Upper lobe of left lung (tissue), 4 donors: Measurements from ENCODE around the gene IDS.

ENCODE experiments used
- EP300 ChIP-seq, 4 donors: sonication (generic); formaldehyde crosslinking; IDR thresholded peaks; one replicate each; pipeline ENCODE4 v1.5.1; 2017; ENCODE audit warnings: antibody characterized with exemption in 4 of 4, control low read depth in 2 of 4
- POLR2AphosphoS5 ChIP-seq, 2 donors: sonication (generic); formaldehyde crosslinking; IDR thresholded peaks; one replicate each; pipeline ENCODE4 v1.5.1; 2017; ENCODE audit warnings: antibody characterized with exemption in 2 of 2
- TF ChIP-seq, protein P1 (sequence below), 6 experiments: fragments of 450-650 bp in 4 of 6; fragments of 200-600 bp in 2 of 6; sonication (generic) in 2 of 6; IDR thresholded peaks; one replicate each; pipeline ENCODE4 v1.5.1; 2016 to 2019; ENCODE audit warnings: antibody characterized with exemption in 6 of 6

DNA sequence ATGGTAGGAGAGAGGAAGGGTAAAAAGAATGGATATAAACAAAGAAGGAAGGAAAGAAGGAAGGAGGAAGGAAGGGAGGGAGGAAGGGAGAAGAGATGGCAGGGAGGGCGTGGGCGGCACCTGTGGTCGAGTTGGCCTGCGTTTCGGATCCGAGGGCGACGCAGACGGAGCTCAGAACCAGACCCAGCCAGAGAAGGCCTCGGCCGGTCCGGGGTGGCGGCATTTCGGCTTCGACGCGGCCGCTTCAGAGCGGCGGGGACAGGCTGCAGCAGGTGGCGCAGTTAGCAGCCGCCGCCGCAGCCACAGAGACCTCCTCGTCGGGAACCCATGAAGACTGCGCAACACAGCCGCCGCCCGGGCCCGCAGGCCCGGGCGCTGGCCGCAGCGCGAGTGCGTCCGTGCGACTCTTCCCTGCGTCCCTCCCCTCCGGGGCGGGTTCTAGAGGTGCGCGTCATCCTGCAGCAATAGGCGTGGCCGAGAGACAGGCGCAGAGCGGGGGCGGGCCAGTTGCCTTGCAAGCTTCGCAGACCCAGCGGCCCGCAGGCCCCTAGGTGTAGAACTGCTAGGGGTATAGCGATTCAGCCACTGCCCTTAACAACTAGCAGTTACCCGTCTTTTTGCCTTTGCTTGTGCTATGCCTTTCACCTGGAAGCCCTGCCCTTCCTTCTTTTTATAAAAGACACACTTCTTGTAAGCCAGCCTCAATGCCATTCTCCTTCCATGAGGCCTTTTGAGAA lies at the start of gene IDS:
- TF ChIP-seq, protein P1, sequence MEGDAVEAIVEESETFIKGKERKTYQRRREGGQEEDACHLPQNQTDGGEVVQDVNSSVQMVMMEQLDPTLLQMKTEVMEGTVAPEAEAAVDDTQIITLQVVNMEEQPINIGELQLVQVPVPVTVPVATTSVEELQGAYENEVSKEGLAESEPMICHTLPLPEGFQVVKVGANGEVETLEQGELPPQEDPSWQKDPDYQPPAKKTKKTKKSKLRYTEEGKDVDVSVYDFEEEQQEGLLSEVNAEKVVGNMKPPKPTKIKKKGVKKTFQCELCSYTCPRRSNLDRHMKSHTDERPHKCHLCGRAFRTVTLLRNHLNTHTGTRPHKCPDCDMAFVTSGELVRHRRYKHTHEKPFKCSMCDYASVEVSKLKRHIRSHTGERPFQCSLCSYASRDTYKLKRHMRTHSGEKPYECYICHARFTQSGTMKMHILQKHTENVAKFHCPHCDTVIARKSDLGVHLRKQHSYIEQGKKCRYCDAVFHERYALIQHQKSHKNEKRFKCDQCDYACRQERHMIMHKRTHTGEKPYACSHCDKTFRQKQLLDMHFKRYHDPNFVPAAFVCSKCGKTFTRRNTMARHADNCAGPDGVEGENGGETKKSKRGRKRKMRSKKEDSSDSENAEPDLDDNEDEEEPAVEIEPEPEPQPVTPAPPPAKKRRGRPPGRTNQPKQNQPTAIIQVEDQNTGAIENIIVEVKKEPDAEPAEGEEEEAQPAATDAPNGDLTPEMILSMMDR (IDR thresholded peaks at IDR 0.05): peak in 1 of 6 experiments; percentile 7
- no peak for TF ChIP-seq EP300 (IDR thresholded peaks at IDR 0.05)
- peak in 1 of 2 donors; percentile 82 for TF ChIP-seq POLR2AphosphoS5 (IDR thresholded peaks at IDR 0.05)
